Thoracic aorta (tissue), 2 donors: Measurements from ENCODE around the gene PSTPIP2. TPM values are rescaled to one million over a fixed set of nuclear protein-coding genes. Genes with fewer than 3 reads are reported as not detected.

Source experiments
- ATAC-seq: fragments of 150-250 bp; one replicate; pipeline ENCODE4 v1.8.0; 2017; ENCODE audit warnings: low read depth; ENCODE audit not compliant: insufficient number of reproducible peaks, low FRiP score
- DNase-seq: peaks from one replicate; pipeline ENCODE4 v3.0.0-alpha.2; 2020; ENCODE audit warnings: low spot score
- H3K27ac ChIP-seq, 2 donors: fragments of 200-600 bp; sonication (generic); 1 replicate in 1 of 2; 2 replicates in 1 of 2; pipeline ENCODE4 v1.5.1; 2016; ENCODE audit warnings: mild to moderate bottlenecking in 2 of 2, moderate library complexity in 2 of 2
- H3K27me3 ChIP-seq: fragments of 200-600 bp; sonication (generic); replicated peaks from 2 replicates; pipeline ENCODE4 v1.6.0; 2016; ENCODE audit warnings: mild to moderate bottlenecking; ENCODE audit not compliant: insufficient read depth
- H3K36me3 ChIP-seq: fragments of 200-600 bp; sonication (generic); one replicate; pipeline ENCODE4 v1.5.1; 2016
- H3K4me1 ChIP-seq, 2 donors: fragments of 200-600 bp; sonication (generic); 1 replicate in 1 of 2; 2 replicates in 1 of 2; pipeline versions ENCODE4 v1.5.1 to v1.6.0; 2016; ENCODE audit warnings: low read depth in 2 of 2, mild to moderate bottlenecking in 1 of 2; ENCODE audit not compliant: control insufficient read depth in 1 of 2
- H3K4me3 ChIP-seq: fragments of 200-600 bp; sonication (generic); 2 replicates; pipeline ENCODE4 v1.5.1; 2016; ENCODE audit warnings: mild to moderate bottlenecking
- H3K9me3 ChIP-seq: fragments of 200-600 bp; sonication (generic); 2 replicates; pipeline ENCODE4 v1.5.1; 2016
- CTCF ChIP-seq: fragments of 200-600 bp; sonication (generic); IDR thresholded peaks from one replicate; pipeline ENCODE4 v1.5.1; 2019; ENCODE audit warnings: antibody characterized with exemption
- total RNA-seq, 2 donors: library from RNA; depleted of rRNA; stranded (reverse); fragments of >200 nt; gene quantifications; one replicate each; pipeline versions ENCODE4 v1.1.0 to v1.2.3, GENCODE V29; 2016

Gene PSTPIP2
- total RNA-seq, 2 donors from 2014 or later: 11.9 to 21.5 TPM

GRCh38 chr18:46007165-46007564 lies 64.9 kb downstream of the PSTPIP2 start:
- DNase-seq (no peak), ATAC-seq (no peak)
- Histone ChIP-seq H3K4me3 (no peak overlapping the region), H3K9me3 (no peaks in the 10 kb centered on the region), H3K4me1 (no peaks in the 10 kb centered on the region), H3K27me3 (no peaks in the 10 kb centered on the region), H3K36me3 (no peaks in the 10 kb centered on the region), H3K27ac (no peak overlapping the region)
- no peak for TF ChIP-seq CTCF

- H3K27me3 ChIP-seq: no peaks in the 10 kb centered on the region
- no peaks in the 10 kb centered on the region for H3K9me3 ChIP-seq
- no peak for TF ChIP-seq CTCF
- H3K4me1 ChIP-seq: no peaks in the 10 kb centered on the region
- no peak overlapping the region for H3K4me3 ChIP-seq
- no peak for ATAC-seq
- H3K36me3 ChIP-seq: no peaks in the 10 kb centered on the region
- no peak overlapping the region for H3K27ac ChIP-seq
- DNase-seq: no peak
These were observed 69.1 kb downstream of the PSTPIP2 start for GRCh38 chr18:46002934-46003333.

- DNase-seq: no peak
- H3K4me3 ChIP-seq: no peak overlapping the region
- no peak for TF ChIP-seq CTCF
- H3K4me1 ChIP-seq: no peaks in the 10 kb centered on the region
- no peak overlapping the region for H3K27ac ChIP-seq
- no peaks in the 10 kb centered on the region for H3K36me3 ChIP-seq
- no peak for ATAC-seq
- no peaks in the 10 kb centered on the region for H3K9me3 ChIP-seq
- H3K27me3 ChIP-seq: no peaks in the 10 kb centered on the region
These were observed 70.2 kb downstream of the PSTPIP2 start for GRCh38 chr18:46001892-46002291.

- ATAC-seq: no peak
- no peak for DNase-seq
These were observed 71.0 kb downstream of the PSTPIP2 start for GRCh38 chr18:46001074-46001473.

GRCh38 chr18:45999536-45999935 lies 72.5 kb downstream of the PSTPIP2 start:
- DNase-seq (no peak), ATAC-seq (no peak)
- no peak overlapping the region for H3K27ac ChIP-seq
- no peak overlapping the region for H3K4me3 ChIP-seq
- no peak for TF ChIP-seq CTCF
- no peaks in the 10 kb centered on the region for H3K4me1 ChIP-seq
- no peaks in the 10 kb centered on the region for H3K27me3 ChIP-seq
- H3K36me3 ChIP-seq: no peaks in the 10 kb centered on the region
- no peaks in the 10 kb centered on the region for H3K9me3 ChIP-seq

More at GRCh38 chr18:46001074-46001473, 71.0 kb downstream of the PSTPIP2 start:
- Histone ChIP-seq H3K4me3 (no peak overlapping the region), H3K27ac (no peak overlapping the region), H3K4me1 (no peaks in the 10 kb centered on the region), H3K27me3 (no peaks in the 10 kb centered on the region), H3K36me3 (no peaks in the 10 kb centered on the region), H3K9me3 (no peaks in the 10 kb centered on the region)
- TF ChIP-seq CTCF: no peak
